ENCODE measurements around the gene TBC1D16.

The TBC1D16 gene

GRCh38 chr17:79983456-79983855, 52.2 kb downstream of the TBC1D16 start:
- H3K4me3 ChIP-seq (ENCODE audit: low read depth, low read length), result no peak overlapping the region
- DNase-seq (ENCODE audit: low read depth), result no peak
- no peak for TF ChIP-seq CTCF (IDR thresholded peaks at IDR 0.05; ENCODE audit: insufficient read depth, low read depth, low read length, missing control alignments)

- no peak overlapping the region for H3K4me3 ChIP-seq (ENCODE audit: low read depth, low read length)
- TF ChIP-seq CTCF (IDR thresholded peaks at IDR 0.05; ENCODE audit: insufficient read depth, low read depth, low read length, missing control alignments), result no peak
- DNase-seq (ENCODE audit: low read depth), result no peak
These were observed 52.7 kb downstream of the TBC1D16 start for GRCh38 chr17:79982986-79983385.

- no peak overlapping the region for H3K4me3 ChIP-seq (ENCODE audit: low read depth, low read length)
- TF ChIP-seq CTCF (IDR thresholded peaks at IDR 0.05; ENCODE audit: insufficient read depth, low read depth, low read length, missing control alignments), result no peak
- no peak for DNase-seq (ENCODE audit: low read depth)
These were observed 54.0 kb downstream of the TBC1D16 start for GRCh38 chr17:79981661-79982101.

- DNase-seq (ENCODE audit: low read depth), result no peak
- H3K4me3 ChIP-seq (ENCODE audit: low read depth, low read length), result no peak overlapping the region
- no peak for TF ChIP-seq CTCF (IDR thresholded peaks at IDR 0.05; ENCODE audit: insufficient read depth, low read depth, low read length, missing control alignments)
These were observed 54.6 kb downstream of the TBC1D16 start for GRCh38 chr17:79981090-79981489.

GRCh38 chr17:79980246-79981043, 55.2 kb downstream of the TBC1D16 start:
- TF ChIP-seq CTCF (IDR thresholded peaks at IDR 0.05; ENCODE audit: insufficient read depth, low read depth, low read length, missing control alignments), result no peak
- H3K4me3 ChIP-seq (ENCODE audit: low read depth, low read length), result no peak overlapping the region
- DNase-seq (ENCODE audit: low read depth), result no peak

GRCh38 chr17:79979816-79980215, 55.9 kb downstream of the TBC1D16 start:
- H3K4me3 ChIP-seq (ENCODE audit: low read depth, low read length), result no peak overlapping the region
- no peak for TF ChIP-seq CTCF (IDR thresholded peaks at IDR 0.05; ENCODE audit: insufficient read depth, low read depth, low read length, missing control alignments)
- no peak for DNase-seq (ENCODE audit: low read depth)
